HEK293 (cell line): Measurements from ENCODE around the gene CCR5AS.
A peak's percentile ranks its signal among the peaks of the same experiment; 100 is the strongest.
"Not testable (repeated sequence)": the region's sequence is repeated elsewhere in the genome, so short reads cannot be mapped to it uniquely, and the experiment has no call there.

ENCODE experiments used
- CTCF ChIA-PET: fragments of 350-600 bp; formaldehyde crosslinking; extraction: SDS; loops from one replicate; lab custom pipeline; 2021; ENCODE audit warnings: antibody characterized with exemption; lab: Yijun Ruan, JAX
- POLR2A ChIA-PET: fragments of 300-600 bp; formaldehyde crosslinking; extraction: SDS; loops from one replicate; lab custom pipeline; 2020; ENCODE audit warnings: antibody characterized with exemption, inconsistent platforms; lab: Yijun Ruan, JAX
- H3K27ac ChIP-seq: fragments of 200-500 bp; sonication (Bioruptor generic); 2 replicates; pipeline ENCODE4 v1.5.1; 2014; ENCODE audit warnings: low read depth, low read length, control low read depth, inconsistent platforms; ENCODE audit errors: extremely low read depth
- H3K36me3 ChIP-seq, 2 experiments: fragments of 200-500 bp in 1 of 2; sonication (Bioruptor generic) in 1 of 2; 1 replicate in 1 of 2; 2 replicates in 1 of 2; pipeline ENCODE4 v1.5.1; 2014 to 2017; ENCODE audit warnings: inconsistent platforms in 2 of 2, low read length in 2 of 2; ENCODE audit not compliant: control insufficient read depth in 2 of 2, insufficient read depth in 1 of 2
- H3K4me1 ChIP-seq: fragments of 200-500 bp; sonication (Bioruptor generic); 2 replicates; pipeline ENCODE4 v1.5.1; 2014; ENCODE audit warnings: mild to moderate bottlenecking, low read length, inconsistent platforms; ENCODE audit not compliant: control insufficient read depth, insufficient read depth
- H3K4me3 ChIP-seq: 2 replicates; pipeline ENCODE4 v1.5.1; 2011; ENCODE audit warnings: low read depth, mild to moderate bottlenecking, control low read depth, low read length, moderate library complexity
- H3K9me3 ChIP-seq: fragments of 200-500 bp; sonication (Bioruptor generic); 2 replicates; pipeline ENCODE4 v1.5.1; 2014; ENCODE audit warnings: low read depth, low read length, inconsistent platforms; ENCODE audit not compliant: control insufficient read depth, insufficient read depth
- EGR2 ChIP-seq: fragments of 450-650 bp; formaldehyde crosslinking; IDR thresholded peaks from 2 replicates; pipeline ENCODE4 v1.5.1; 2016; ENCODE audit warnings: low read depth, missing biosample characterization, missing genetic modification characterization
- GLIS1 ChIP-seq: fragments of 450-650 bp; formaldehyde crosslinking; IDR thresholded peaks from 2 replicates; pipeline ENCODE4 v1.5.1; 2016; ENCODE audit warnings: missing biosample characterization, missing genetic modification characterization
- KLF1 ChIP-seq: fragments of 450-650 bp; formaldehyde crosslinking; IDR thresholded peaks from 2 replicates; pipeline ENCODE4 v1.5.1; 2016; ENCODE audit warnings: missing biosample characterization, missing genetic modification characterization
- KLF17 ChIP-seq: fragments of 450-650 bp; formaldehyde crosslinking; IDR thresholded peaks from 2 replicates; pipeline ENCODE4 v1.5.1; 2016; ENCODE audit warnings: missing biosample characterization, missing genetic modification characterization
- KLF7 ChIP-seq: fragments of 450-650 bp; formaldehyde crosslinking; IDR thresholded peaks from 2 replicates; pipeline ENCODE4 v1.5.1; 2016; ENCODE audit warnings: missing biosample characterization, missing genetic modification characterization, borderline replicate concordance
- ZBTB17 ChIP-seq: fragments of 450-650 bp; formaldehyde crosslinking; IDR thresholded peaks from 2 replicates; pipeline ENCODE4 v1.5.1; 2016; ENCODE audit warnings: missing biosample characterization, missing genetic modification characterization
- ZBTB20 ChIP-seq: fragments of 450-650 bp; formaldehyde crosslinking; IDR thresholded peaks from 2 replicates; pipeline ENCODE4 v1.5.1; 2016; ENCODE audit warnings: missing biosample characterization, missing genetic modification characterization
- ZFP41 ChIP-seq: fragments of 450-650 bp; formaldehyde crosslinking; IDR thresholded peaks from 2 replicates; pipeline ENCODE4 v1.5.1; 2016; ENCODE audit warnings: missing biosample characterization, missing genetic modification characterization, borderline replicate concordance
- ZIC2 ChIP-seq: fragments of 450-650 bp; formaldehyde crosslinking; IDR thresholded peaks from 2 replicates; pipeline ENCODE4 v1.5.1; 2016; ENCODE audit warnings: missing biosample characterization, missing genetic modification characterization
- ZNF585B ChIP-seq: fragments of 450-650 bp; formaldehyde crosslinking; IDR thresholded peaks from 2 replicates; pipeline ENCODE4 v1.5.1; 2016; ENCODE audit warnings: missing biosample characterization, missing genetic modification characterization
- ZNF600 ChIP-seq: fragments of 450-650 bp; formaldehyde crosslinking; IDR thresholded peaks from 2 replicates; pipeline ENCODE4 v1.5.1; 2016; ENCODE audit warnings: missing biosample characterization, missing genetic modification characterization
- ZNF629 ChIP-seq: fragments of 450-650 bp; formaldehyde crosslinking; IDR thresholded peaks from 2 replicates; pipeline ENCODE4 v1.5.1; 2017; ENCODE audit warnings: missing biosample characterization, missing genetic modification characterization
- ZNF660 ChIP-seq: fragments of 450-650 bp; IDR thresholded peaks from 2 replicates; pipeline ENCODE4 v1.5.1; 2018; ENCODE audit warnings: missing biosample characterization, mild to moderate bottlenecking, missing genetic modification characterization
- ZNF707 ChIP-seq: fragments of 450-650 bp; formaldehyde crosslinking; IDR thresholded peaks from 2 replicates; pipeline ENCODE4 v1.5.1; 2016; ENCODE audit warnings: missing biosample characterization, missing genetic modification characterization
- ZNF830 ChIP-seq: fragments of 450-650 bp; IDR thresholded peaks from 2 replicates; pipeline ENCODE4 v1.5.0; 2018; ENCODE audit warnings: missing biosample characterization, missing genetic modification characterization, low read depth, mild to moderate bottlenecking, moderate library complexity
- ZSCAN16 ChIP-seq: fragments of 450-650 bp; formaldehyde crosslinking; IDR thresholded peaks from 2 replicates; pipeline ENCODE4 v1.5.1; 2016; ENCODE audit warnings: missing biosample characterization, missing genetic modification characterization
- TF ChIP-seq, protein P1 (sequence below): fragments of 450-650 bp; formaldehyde crosslinking; IDR thresholded peaks from 2 replicates; pipeline ENCODE4 v1.5.1; 2016; ENCODE audit warnings: missing biosample characterization, missing genetic modification characterization
- TF ChIP-seq, protein P2 (sequence below): fragments of 450-650 bp; IDR thresholded peaks from 2 replicates; pipeline ENCODE4 v1.5.1; 2018; ENCODE audit warnings: missing biosample characterization, mild to moderate bottlenecking, missing genetic modification characterization

Gene CCR5AS

DNA sequence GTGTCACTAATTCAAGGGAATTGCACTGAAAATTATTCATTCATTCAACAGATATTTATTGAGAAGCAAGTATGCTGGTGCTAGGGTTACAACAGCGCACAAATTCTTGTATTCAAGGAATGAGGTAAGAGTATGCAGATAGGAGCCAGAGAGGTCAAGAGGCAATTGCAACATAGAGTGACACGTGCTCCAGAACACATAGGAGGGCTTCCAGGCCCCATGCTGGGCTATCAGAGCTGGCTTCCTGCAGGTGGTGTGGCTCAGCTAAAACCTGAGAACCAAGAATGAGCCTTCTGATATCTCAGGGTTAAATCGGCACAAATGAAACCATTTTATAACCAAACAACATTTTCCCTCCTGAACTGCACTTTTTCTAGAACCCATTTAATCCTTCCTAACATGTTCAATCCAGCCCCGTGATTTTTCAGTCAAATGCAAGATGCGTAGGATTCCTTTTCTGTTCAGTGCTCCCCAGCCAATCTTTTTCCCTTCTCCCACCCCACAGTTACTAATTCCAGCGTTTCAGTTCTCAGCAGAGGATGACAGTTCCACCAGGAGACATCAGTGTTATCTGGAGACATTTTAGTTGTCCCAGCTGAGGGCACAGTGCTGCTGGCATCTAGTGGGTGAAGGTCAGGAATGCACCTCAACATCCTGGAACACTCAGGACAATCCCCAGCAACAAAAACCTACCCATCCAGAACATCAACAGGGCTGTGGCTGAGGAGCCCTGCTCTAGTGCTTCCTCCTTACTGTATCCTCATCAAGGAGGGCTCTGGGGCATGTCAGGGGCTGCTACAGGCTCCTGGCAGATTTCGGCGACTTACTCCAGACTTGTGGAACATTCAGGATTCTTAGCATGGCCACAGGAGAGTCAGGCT is 13.1 kb downstream of the CCR5AS start:
- H3K4me1 ChIP-seq = no peaks in the 10 kb centered on the region
- no peak for TF ChIP-seq ZBTB20 (tag by site-specific recombination)
- TF ChIP-seq, protein P1, sequence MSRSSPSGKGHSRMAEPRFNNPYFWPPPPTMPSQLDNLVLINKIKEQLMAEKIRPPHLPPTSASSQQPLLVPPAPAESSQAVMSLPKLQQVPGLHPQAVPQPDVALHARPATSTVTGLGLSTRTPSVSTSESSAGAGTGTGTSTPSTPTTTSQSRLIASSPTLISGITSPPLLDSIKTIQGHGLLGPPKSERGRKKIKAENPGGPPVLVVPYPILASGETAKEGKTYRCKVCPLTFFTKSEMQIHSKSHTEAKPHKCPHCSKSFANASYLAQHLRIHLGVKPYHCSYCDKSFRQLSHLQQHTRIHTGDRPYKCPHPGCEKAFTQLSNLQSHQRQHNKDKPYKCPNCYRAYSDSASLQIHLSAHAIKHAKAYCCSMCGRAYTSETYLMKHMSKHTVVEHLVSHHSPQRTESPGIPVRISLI (tag by site-specific recombination) = no peak
- TF ChIP-seq ZIC2 = peak; percentile 38
- no peak for TF ChIP-seq ZSCAN16 (tag by site-specific recombination)
- no peak for TF ChIP-seq ZNF707 (tag by site-specific recombination)
- TF ChIP-seq GLIS1 (tag by site-specific recombination) = peak; percentile 27; the same call in 1 of the 2 replicates
- TF ChIP-seq, protein P2, sequence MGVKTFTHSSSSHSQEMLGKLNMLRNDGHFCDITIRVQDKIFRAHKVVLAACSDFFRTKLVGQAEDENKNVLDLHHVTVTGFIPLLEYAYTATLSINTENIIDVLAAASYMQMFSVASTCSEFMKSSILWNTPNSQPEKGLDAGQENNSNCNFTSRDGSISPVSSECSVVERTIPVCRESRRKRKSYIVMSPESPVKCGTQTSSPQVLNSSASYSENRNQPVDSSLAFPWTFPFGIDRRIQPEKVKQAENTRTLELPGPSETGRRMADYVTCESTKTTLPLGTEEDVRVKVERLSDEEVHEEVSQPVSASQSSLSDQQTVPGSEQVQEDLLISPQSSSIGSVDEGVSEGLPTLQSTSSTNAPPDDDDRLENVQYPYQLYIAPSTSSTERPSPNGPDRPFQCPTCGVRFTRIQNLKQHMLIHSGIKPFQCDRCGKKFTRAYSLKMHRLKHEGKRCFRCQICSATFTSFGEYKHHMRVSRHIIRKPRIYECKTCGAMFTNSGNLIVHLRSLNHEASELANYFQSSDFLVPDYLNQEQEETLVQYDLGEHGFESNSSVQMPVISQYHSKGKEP (tag by site-specific recombination) = no peak
- TF ChIP-seq ZNF600 = peak; percentile 63
- TF ChIP-seq EGR2 = no peak
- TF ChIP-seq ZFP41 (tag by site-specific recombination) = no peak
- TF ChIP-seq ZNF629 (tag by site-specific recombination) = 0 out of 2 replicates have a peak, but pooled peaks have one; percentile 18
- no peak for TF ChIP-seq KLF17 (tag by site-specific recombination)
- no peak for TF ChIP-seq KLF7
- TF ChIP-seq ZNF660 = 0 out of 2 replicates have a peak, but pooled peaks have one; percentile 37
- TF ChIP-seq ZNF830 (tag by site-specific recombination) = no peak
- no peak for TF ChIP-seq KLF1 (tag by site-specific recombination)
- no peak for TF ChIP-seq ZBTB17 (tag by site-specific recombination)
- TF ChIP-seq, all 188 proteins: peak for 5
- H3K9me3 ChIP-seq = no peaks in the 10 kb centered on the region
- no peak overlapping the region for H3K27ac ChIP-seq
- ChIA-PET CTCF (interaction anchor here (0.6 kb wide), 1 partner anchor 164 kb away, joined by 3 read pairs; no protein-coding TSS in a partner anchor), POLR2A (no interaction called here)
- H3K36me3 ChIP-seq = no peaks in the 10 kb centered on the region
- no peak overlapping the region for H3K4me3 ChIP-seq

DNA sequence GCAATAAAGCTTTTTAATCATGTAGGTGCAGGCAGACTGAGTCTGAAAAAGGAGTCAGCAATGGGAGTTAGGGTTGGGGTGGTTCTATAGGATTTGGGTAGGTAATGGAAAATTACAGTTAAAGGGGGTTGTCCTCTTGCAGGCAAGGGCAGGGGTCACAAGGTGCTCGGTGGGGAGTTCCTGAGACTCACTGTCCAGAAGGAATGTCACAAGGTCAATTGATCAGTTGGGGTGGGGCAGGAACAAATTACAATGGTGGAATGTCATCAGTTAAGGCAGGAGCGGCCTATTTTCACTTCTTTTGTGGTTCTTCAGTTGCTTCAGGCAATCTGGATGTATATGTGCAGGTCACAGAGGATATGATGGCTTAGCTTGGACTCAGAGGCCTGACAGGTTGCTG is 13.9 kb downstream of the CCR5AS start:
- CTCF ChIA-PET = no interaction called here
- TF ChIP-seq ZNF585B (tag by site-specific recombination) = no peak
- TF ChIP-seq, all 188 proteins: peak for 0
- POLR2A ChIA-PET = no interaction called here

DNA sequence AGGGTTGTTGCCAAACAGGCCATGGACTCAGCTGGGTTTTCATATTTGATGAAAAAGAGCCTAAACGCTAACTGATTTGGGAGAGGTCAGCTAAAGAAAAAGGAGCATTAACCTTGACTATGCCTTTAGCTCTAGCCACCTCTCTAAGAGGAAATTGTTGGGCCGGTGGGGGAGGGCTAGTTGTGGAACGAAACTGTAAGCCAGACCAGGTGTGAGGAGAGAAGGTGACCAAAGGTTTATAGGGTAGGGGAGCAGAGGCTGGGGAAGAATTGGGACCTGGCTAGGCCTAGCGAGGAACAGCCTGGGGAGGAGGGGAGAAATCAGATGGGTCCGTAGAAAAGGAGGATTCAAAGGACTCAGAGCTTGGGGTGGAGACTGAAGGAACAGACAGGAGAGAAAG is 15.3 kb downstream of the CCR5AS start:
- H3K4me1 ChIP-seq, CTCF ChIA-PET, H3K9me3 ChIP-seq, H3K4me3 ChIP-seq, H3K36me3 ChIP-seq, POLR2A ChIA-PET, H3K27ac ChIP-seq: not testable (repeated sequence)

More for the DNA sequence above, 13.9 kb downstream of the CCR5AS start:
- Histone ChIP-seq H3K27ac (no peak overlapping the region), H3K4me1 (no peaks in the 10 kb centered on the region), H3K9me3 (no peaks in the 10 kb centered on the region), H3K4me3 (no peak overlapping the region), H3K36me3 (no peaks in the 10 kb centered on the region)
